ENCODE measurements around the gene INPP5F.
"Not testable (repeated sequence)": the region's sequence is repeated elsewhere in the genome, so short reads cannot be mapped to it uniquely, and the experiment has no call there.

INPP5F gene

DNA sequence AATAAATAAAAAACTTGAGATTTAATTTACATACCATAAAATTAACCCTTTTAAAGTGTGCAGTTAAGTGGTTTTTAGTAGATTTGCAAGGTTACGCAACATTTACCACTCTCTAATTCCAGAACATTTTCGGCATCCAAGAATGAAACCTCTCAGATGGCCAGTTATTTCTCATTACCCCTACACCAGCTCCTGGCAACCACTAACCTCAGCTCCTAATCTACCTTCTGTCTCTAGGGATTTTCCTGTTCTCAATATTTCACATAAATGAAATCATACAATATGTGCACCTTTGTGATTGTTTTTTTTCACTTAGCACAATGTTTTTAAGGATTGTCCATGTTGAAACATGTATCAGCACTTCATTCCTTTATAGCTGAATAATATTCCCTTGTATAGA, 45.1 kb downstream of the INPP5F start:
- Histone ChIP-seq H3K4me3 (ENCODE audit: control insufficient read depth in 1 of 7, extremely low read depth in 1 of 7, insufficient read depth in 4 of 7, low read depth in 2 of 7, low read length in 6 of 7) (no peak overlapping the region), H3K36me3 (ENCODE audit: control insufficient read depth in 4 of 4, insufficient read depth in 4 of 4, low read length in 3 of 4) (no peaks in the 10 kb centered on the region), H3K4me1 (ENCODE audit: control extremely low read depth in 1 of 4, control insufficient read depth in 4 of 4, insufficient read depth in 4 of 4, low read length in 3 of 4) (peaks cover 7 to 31% (median 19%) of the 10 kb centered on the region in 4 experiments), H3K27ac (ENCODE audit: insufficient read depth in 1 of 2, low read depth in 1 of 2, low read length in 2 of 2, poor library complexity in 1 of 2, severe bottlenecking in 2 of 2) (no peak overlapping the region), H3K27me3 (replicated peaks in 2 of 5; ENCODE audit: control insufficient read depth in 4 of 5, insufficient read depth in 5 of 5, low read length in 4 of 5) (no peaks in the 10 kb centered on the region), H3K9me3 (ENCODE audit: control extremely low read depth in 1 of 5, control insufficient read depth in 4 of 5, insufficient read depth in 2 of 5, low read depth in 1 of 5, low read length in 4 of 5) (no peaks in the 10 kb centered on the region)
- WGBS (ENCODE audit: insufficient coverage), result 95% methylated on average over 2 of the region's 2 CpGs
- POLR2A ChIA-PET, result no interaction called here
- CTCF ChIA-PET, result interaction anchor here (1.2 to 8.2 kb wide), 4 partner anchors 11 to 20 kb away, joined by 3 to 32 read pairs (median 4); no protein-coding TSS in a partner anchor
- DNase-seq, result no peak

DNA sequence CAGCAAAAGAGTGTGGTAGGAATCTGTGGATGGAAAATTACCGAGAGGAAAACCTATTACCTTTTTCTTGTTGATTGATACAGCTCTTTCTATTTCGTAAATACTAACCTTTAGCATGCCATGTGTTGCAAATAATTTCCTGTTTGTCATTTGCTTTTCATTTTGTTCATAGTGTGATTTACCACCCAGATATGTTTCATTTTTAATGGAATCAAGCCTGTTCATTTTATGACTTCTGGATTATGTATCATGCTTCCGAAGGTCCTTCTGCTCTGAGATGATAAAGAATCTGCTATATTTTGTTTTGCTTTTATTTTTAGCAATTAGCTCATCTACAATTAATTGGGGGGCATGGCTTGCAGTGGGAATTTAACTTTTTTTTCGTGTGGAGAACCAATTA, 46.5 kb downstream of the INPP5F start:
- Histone ChIP-seq H3K27me3 (replicated peaks in 2 of 5; ENCODE audit: control insufficient read depth in 4 of 5, insufficient read depth in 5 of 5, low read length in 4 of 5) (no peaks in the 10 kb centered on the region), H3K9me3 (ENCODE audit: control extremely low read depth in 1 of 5, control insufficient read depth in 4 of 5, insufficient read depth in 2 of 5, low read depth in 1 of 5, low read length in 4 of 5) (no peaks in the 10 kb centered on the region), H3K4me3 (ENCODE audit: control insufficient read depth in 1 of 7, extremely low read depth in 1 of 7, insufficient read depth in 4 of 7, low read depth in 2 of 7, low read length in 6 of 7) (no peak overlapping the region), H3K27ac (ENCODE audit: insufficient read depth in 1 of 2, low read depth in 1 of 2, low read length in 2 of 2, poor library complexity in 1 of 2, severe bottlenecking in 2 of 2) (no peak overlapping the region), H3K4me1 (ENCODE audit: control extremely low read depth in 1 of 4, control insufficient read depth in 4 of 4, insufficient read depth in 4 of 4, low read length in 3 of 4) (peaks cover 7 to 29% (median 19%) of the 10 kb centered on the region in 4 experiments), H3K36me3 (ENCODE audit: control insufficient read depth in 4 of 4, insufficient read depth in 4 of 4, low read length in 3 of 4) (no peaks in the 10 kb centered on the region)
- CTCF ChIA-PET, result interaction anchor here (0.6 to 8.2 kb wide), 7 partner anchors 9 to 677 kb away, joined by 3 to 32 read pairs (median 4); no protein-coding TSS in a partner anchor
- peak in 1 of 3 donors; percentile 19 for DNase-seq
- POLR2A ChIA-PET, result no interaction called here
- 83% methylated on average over 1 of the region's 4 CpGs for WGBS (ENCODE audit: insufficient coverage)

DNA sequence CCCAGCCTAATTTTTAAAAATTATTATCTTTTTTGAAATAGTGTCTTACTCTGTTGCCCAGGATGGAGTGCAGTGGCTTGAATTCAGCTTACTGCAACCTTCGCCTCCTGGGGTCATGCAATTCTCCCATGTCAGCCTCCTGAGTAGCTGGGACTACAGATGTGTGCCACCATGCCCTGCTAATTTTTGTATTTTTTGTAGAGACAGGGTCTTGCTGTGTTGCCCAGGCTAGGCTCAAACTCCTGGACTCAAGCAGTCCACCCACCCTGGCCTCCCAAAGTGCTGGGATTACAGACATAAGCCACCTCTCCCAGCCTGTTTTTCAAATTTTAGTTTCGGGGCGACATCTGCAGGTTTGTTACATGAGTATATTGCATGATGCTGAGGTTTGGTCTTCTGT, 47.2 kb downstream of the INPP5F start:
- WGBS (ENCODE audit: insufficient coverage), result 100% methylated on average over 1 of the region's 3 CpGs
- H3K27ac ChIP-seq (ENCODE audit: insufficient read depth in 1 of 2, low read depth in 1 of 2, low read length in 2 of 2, poor library complexity in 1 of 2, severe bottlenecking in 2 of 2); H3K27me3 ChIP-seq (replicated peaks in 2 of 5; ENCODE audit: control insufficient read depth in 4 of 5, insufficient read depth in 5 of 5, low read length in 4 of 5); DNase-seq; H3K4me3 ChIP-seq (ENCODE audit: control insufficient read depth in 1 of 7, extremely low read depth in 1 of 7, insufficient read depth in 4 of 7, low read depth in 2 of 7, low read length in 6 of 7); POLR2A ChIA-PET; H3K36me3 ChIP-seq (ENCODE audit: control insufficient read depth in 4 of 4, insufficient read depth in 4 of 4, low read length in 3 of 4); H3K9me3 ChIP-seq (ENCODE audit: control extremely low read depth in 1 of 5, control insufficient read depth in 4 of 5, insufficient read depth in 2 of 5, low read depth in 1 of 5, low read length in 4 of 5): not testable (repeated sequence)
- CTCF ChIA-PET, result interaction anchor here (0.6 to 8.2 kb wide), 6 partner anchors 12 to 678 kb away, joined by 3 to 32 read pairs (median 4); no protein-coding TSS in a partner anchor
- H3K4me1 ChIP-seq (ENCODE audit: control extremely low read depth in 1 of 4, control insufficient read depth in 4 of 4, insufficient read depth in 4 of 4, low read length in 3 of 4), result peaks cover 2 to 22% (median 14%) of the 10 kb centered on the region in 4 experiments

DNA sequence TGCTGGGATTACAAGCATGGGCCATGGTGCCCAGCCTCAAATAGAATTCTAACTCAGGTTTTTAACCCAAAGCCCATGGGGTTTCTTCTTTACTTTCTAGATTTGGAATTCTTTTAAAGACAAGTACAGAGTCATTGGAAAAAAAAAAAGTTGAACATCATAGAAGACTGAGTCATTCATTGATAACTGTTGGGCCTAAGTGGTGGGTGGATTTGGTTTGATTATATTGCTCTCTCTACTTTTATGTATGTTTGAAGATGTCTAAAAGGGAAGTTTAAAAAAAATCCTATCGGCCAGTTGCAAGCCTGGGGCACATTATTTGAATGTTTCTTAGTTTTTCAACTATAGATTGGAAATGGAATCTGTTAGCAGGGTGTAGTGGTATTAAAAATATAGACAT, 49.7 kb downstream of the INPP5F start:
- ChIA-PET CTCF (interaction anchor here (0.6 to 1.0 kb wide), 2 partner anchors 9 to 56 kb away, joined by 3 to 4 read pairs; no protein-coding TSS in a partner anchor), POLR2A (no interaction called here)
- WGBS (ENCODE audit: insufficient coverage), result no CpG with 5 or more reads among the region's 1 CpG

DNA sequence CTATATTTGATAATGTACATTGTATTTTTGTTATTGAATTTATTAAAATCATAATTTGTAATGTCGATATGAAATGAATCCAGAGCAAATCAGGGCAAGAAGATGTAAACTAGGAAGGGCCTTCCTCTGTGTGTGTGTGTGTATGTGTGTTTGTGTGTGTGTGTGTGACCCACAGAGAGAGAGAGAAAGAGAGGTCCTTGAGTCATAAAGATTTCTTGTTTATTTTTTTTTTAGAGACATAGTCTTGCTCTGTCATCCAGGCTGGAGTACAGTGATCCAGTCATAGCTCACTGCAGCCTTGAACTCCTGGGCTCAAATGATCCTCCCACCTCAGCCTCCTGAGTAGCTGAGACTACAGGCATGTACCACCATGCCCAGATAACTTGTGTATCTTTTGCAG, 50.7 kb downstream of the INPP5F start:
- ChIA-PET POLR2A (no interaction called here), CTCF (interaction anchor here (0.8 kb wide), 1 partner anchor 28 kb away, joined by 3 read pairs; no protein-coding TSS in a partner anchor)
- no peak for DNase-seq
- peaks cover 0 to under 1% (median 0%) of the 10 kb centered on the region in 4 experiments for H3K4me1 ChIP-seq (ENCODE audit: control extremely low read depth in 1 of 4, control insufficient read depth in 4 of 4, insufficient read depth in 4 of 4, low read length in 3 of 4)
- no peak overlapping the region for H3K4me3 ChIP-seq (ENCODE audit: control insufficient read depth in 1 of 7, extremely low read depth in 1 of 7, insufficient read depth in 4 of 7, low read depth in 2 of 7, low read length in 6 of 7)
- no peaks in the 10 kb centered on the region for H3K36me3 ChIP-seq (ENCODE audit: control insufficient read depth in 4 of 4, insufficient read depth in 4 of 4, low read length in 3 of 4)
- WGBS (ENCODE audit: insufficient coverage), result 100% methylated on average over 1 of the region's 1 CpG
- no peak overlapping the region for H3K27ac ChIP-seq (ENCODE audit: insufficient read depth in 1 of 2, low read depth in 1 of 2, low read length in 2 of 2, poor library complexity in 1 of 2, severe bottlenecking in 2 of 2)
- no peaks in the 10 kb centered on the region for H3K9me3 ChIP-seq (ENCODE audit: control extremely low read depth in 1 of 5, control insufficient read depth in 4 of 5, insufficient read depth in 2 of 5, low read depth in 1 of 5, low read length in 4 of 5)
- no peaks in the 10 kb centered on the region for H3K27me3 ChIP-seq (replicated peaks in 2 of 5; ENCODE audit: control insufficient read depth in 4 of 5, insufficient read depth in 5 of 5, low read length in 4 of 5)

More for the DNA sequence above, 49.7 kb downstream of the INPP5F start:
- H3K36me3 ChIP-seq (ENCODE audit: control insufficient read depth in 4 of 4, insufficient read depth in 4 of 4, low read length in 3 of 4), result no peaks in the 10 kb centered on the region
- H3K4me1 ChIP-seq (ENCODE audit: control extremely low read depth in 1 of 4, control insufficient read depth in 4 of 4, insufficient read depth in 4 of 4, low read length in 3 of 4), result peaks cover 0 to 2% (median under 1%) of the 10 kb centered on the region in 4 experiments
- no peak overlapping the region for H3K27ac ChIP-seq (ENCODE audit: insufficient read depth in 1 of 2, low read depth in 1 of 2, low read length in 2 of 2, poor library complexity in 1 of 2, severe bottlenecking in 2 of 2)
- no peaks in the 10 kb centered on the region for H3K27me3 ChIP-seq (replicated peaks in 2 of 5; ENCODE audit: control insufficient read depth in 4 of 5, insufficient read depth in 5 of 5, low read length in 4 of 5)
- no peak for DNase-seq
- H3K9me3 ChIP-seq (ENCODE audit: control extremely low read depth in 1 of 5, control insufficient read depth in 4 of 5, insufficient read depth in 2 of 5, low read depth in 1 of 5, low read length in 4 of 5), result no peaks in the 10 kb centered on the region
- H3K4me3 ChIP-seq (ENCODE audit: control insufficient read depth in 1 of 7, extremely low read depth in 1 of 7, insufficient read depth in 4 of 7, low read depth in 2 of 7, low read length in 6 of 7), result no peak overlapping the region

DNA sequence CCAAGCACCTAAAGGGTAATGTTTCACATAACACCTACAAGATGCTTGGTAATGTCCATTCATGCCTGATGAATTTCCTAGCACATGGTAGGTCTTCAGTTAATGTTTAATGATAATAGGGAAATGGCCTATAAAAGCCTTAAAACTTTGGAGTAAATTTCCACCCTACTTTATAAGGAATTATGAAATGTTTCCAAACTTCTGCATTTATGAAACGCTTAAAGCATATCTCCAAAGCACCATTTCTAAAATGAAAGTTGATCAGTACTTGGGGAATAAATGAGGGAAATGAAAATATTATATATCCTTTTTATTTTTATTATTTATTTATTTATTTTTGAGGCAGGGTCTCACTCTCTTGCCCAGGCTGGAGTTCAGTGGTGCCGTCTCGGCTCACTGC, 51.8 kb downstream of the INPP5F start:
- CTCF ChIA-PET, result no interaction called here
- H3K9me3 ChIP-seq (ENCODE audit: control extremely low read depth in 1 of 5, control insufficient read depth in 4 of 5, insufficient read depth in 2 of 5, low read depth in 1 of 5, low read length in 4 of 5), result no peaks in the 10 kb centered on the region
- no peaks in the 10 kb centered on the region for H3K36me3 ChIP-seq (ENCODE audit: control insufficient read depth in 4 of 4, insufficient read depth in 4 of 4, low read length in 3 of 4)
- no peaks in the 10 kb centered on the region for H3K27me3 ChIP-seq (replicated peaks in 2 of 5; ENCODE audit: control insufficient read depth in 4 of 5, insufficient read depth in 5 of 5, low read length in 4 of 5)
- no peak overlapping the region for H3K4me3 ChIP-seq (ENCODE audit: control insufficient read depth in 1 of 7, extremely low read depth in 1 of 7, insufficient read depth in 4 of 7, low read depth in 2 of 7, low read length in 6 of 7)
- POLR2A ChIA-PET, result no interaction called here
- no peak for DNase-seq
- WGBS (ENCODE audit: insufficient coverage), result 93% methylated on average over 2 of the region's 3 CpGs
- H3K4me1 ChIP-seq (ENCODE audit: control extremely low read depth in 1 of 4, control insufficient read depth in 4 of 4, insufficient read depth in 4 of 4, low read length in 3 of 4), result peaks cover 0 to 12% (median 0%) of the 10 kb centered on the region in 4 experiments
- H3K27ac ChIP-seq (ENCODE audit: insufficient read depth in 1 of 2, low read depth in 1 of 2, low read length in 2 of 2, poor library complexity in 1 of 2, severe bottlenecking in 2 of 2), result no peak overlapping the region

DNA sequence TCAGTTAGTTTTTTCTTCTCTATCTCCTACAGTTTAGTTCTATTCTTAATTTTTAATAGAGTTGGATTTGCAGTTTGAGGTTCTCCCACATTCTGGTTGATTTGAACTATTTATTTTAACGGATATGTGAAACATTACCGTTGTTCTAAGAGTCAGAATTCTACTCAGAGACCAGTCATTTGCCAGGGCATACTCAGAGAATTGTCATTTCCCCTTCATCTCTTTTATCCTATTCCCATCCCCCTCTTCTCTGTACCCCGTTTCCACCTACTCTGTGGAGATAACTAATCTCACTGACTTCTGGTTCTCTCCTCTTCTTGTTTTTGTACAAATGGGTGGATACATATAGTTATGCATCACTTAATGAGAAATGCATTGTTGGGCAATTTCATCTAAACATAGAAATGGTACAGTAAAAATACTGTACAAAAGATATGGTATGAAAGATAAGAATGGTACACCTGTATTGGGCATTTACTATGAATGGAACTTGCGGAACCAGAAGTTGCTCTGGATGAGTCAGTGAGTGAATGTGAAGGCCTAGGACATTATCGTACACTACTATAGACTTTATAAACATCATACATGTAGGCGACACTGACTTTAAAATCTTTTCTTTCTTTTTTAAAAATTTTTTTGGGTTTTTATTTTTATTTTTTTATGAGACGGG, 53.1 kb downstream of the INPP5F start:
- WGBS (ENCODE audit: insufficient coverage), result 100% methylated on average over 2 of the region's 7 CpGs
- no peaks in the 10 kb centered on the region for H3K9me3 ChIP-seq (ENCODE audit: control extremely low read depth in 1 of 5, control insufficient read depth in 4 of 5, insufficient read depth in 2 of 5, low read depth in 1 of 5, low read length in 4 of 5)
- POLR2A ChIA-PET, result no interaction called here
- no peak overlapping the region for H3K27ac ChIP-seq (ENCODE audit: insufficient read depth in 1 of 2, low read depth in 1 of 2, low read length in 2 of 2, poor library complexity in 1 of 2, severe bottlenecking in 2 of 2)
- no peak overlapping the region for H3K4me3 ChIP-seq (ENCODE audit: control insufficient read depth in 1 of 7, extremely low read depth in 1 of 7, insufficient read depth in 4 of 7, low read depth in 2 of 7, low read length in 6 of 7)
- H3K36me3 ChIP-seq (ENCODE audit: control insufficient read depth in 4 of 4, insufficient read depth in 4 of 4, low read length in 3 of 4), result no peaks in the 10 kb centered on the region
- DNase-seq, result no peak
- CTCF ChIA-PET, result interaction anchor here (0.6 to 1.9 kb wide), 2 partner anchors 26 to 29 kb away, joined by 3 to 4 read pairs; no protein-coding TSS in a partner anchor
- H3K4me1 ChIP-seq (ENCODE audit: control extremely low read depth in 1 of 4, control insufficient read depth in 4 of 4, insufficient read depth in 4 of 4, low read length in 3 of 4), result peaks cover 3 to 24% (median 8%) of the 10 kb centered on the region in 4 experiments
- H3K27me3 ChIP-seq (replicated peaks in 2 of 5; ENCODE audit: control insufficient read depth in 4 of 5, insufficient read depth in 5 of 5, low read length in 4 of 5), result no peaks in the 10 kb centered on the region

Measured in common myeloid progenitor, CD34-positive (primary cell).